Skin of body (tissue), 2 donors: ENCODE data around the gene KCNQ1OT1. TPM values are rescaled to one million over a fixed set of nuclear protein-coding genes. Genes with fewer than 3 reads are reported as not detected.

Source experiments
- DNase-seq: peaks from one replicate; lab custom pipeline; 2025; lab: John Stamatoyannopoulos, UW
- total RNA-seq: library from RNA; depleted of rRNA; stranded (reverse); fragments of >200 nt; gene quantifications from one replicate; pipeline ENCODE4 v1.2.3, GENCODE V29; 2014

The KCNQ1OT1 gene
- total RNA-seq, 1 donor from 2014 or later, result 12.0 TPM

- no peak for DNase-seq
Measured at GRCh38 chr11:2612884-2613571, 86.8 kb downstream of the KCNQ1OT1 start.

GRCh38 chr11:2609345-2609744, 90.4 kb downstream of the KCNQ1OT1 start:
- no peak for DNase-seq

DNA sequence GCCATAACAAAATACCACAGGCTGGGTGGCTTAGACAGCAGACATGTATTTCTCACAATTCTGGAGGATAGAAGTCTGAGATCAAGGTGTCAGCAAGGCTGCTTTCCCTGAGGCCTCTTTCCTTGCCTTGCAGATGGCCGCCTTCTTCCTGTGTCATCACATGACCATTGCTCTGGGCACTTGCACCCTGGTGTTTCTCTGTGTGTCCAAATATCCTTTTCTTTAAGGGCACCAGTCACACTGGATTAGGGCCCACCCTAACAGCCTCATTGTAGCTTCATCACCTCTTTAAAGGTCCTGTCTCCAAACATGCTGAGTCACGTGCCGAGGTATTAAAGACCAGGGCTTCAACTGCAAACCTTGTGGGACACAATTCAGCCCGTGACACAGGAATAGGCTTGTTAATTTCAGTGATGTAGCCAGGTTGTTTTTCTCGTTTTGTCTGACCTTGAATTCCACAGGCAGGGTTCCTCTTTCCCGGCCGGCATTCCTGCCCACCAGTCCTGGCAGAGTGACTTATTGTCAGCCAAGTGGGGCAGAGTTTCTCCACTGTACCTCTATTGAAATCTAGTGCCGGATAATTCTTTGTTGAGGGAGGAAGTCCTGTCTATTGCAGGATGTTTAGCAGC, 100.1 kb downstream of the KCNQ1OT1 start:
- DNase-seq, result no peak

GRCh38 chr11:2595204-2595603, 104.6 kb downstream of the KCNQ1OT1 start:
- no peak for DNase-seq

DNA sequence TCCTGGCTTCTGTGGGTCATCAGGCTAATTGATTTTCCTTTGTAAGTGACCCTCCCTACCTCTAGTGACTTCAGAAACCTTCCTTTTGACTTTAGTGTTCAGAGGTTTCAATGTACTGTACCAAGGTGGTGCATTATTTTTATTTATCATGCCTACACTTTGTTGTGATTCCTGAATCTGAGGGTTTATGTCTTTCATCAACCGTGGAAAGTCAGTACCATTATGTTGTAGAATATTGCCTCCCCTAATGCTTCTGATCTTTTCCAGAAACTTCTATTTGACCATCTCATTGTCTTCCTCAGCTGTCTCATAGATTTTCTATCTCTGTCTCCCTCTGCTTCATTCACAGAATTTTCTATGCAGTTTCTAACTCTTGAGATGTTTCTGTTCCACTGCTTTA, 105.5 kb downstream of the KCNQ1OT1 start:
- no peak for DNase-seq

DNA sequence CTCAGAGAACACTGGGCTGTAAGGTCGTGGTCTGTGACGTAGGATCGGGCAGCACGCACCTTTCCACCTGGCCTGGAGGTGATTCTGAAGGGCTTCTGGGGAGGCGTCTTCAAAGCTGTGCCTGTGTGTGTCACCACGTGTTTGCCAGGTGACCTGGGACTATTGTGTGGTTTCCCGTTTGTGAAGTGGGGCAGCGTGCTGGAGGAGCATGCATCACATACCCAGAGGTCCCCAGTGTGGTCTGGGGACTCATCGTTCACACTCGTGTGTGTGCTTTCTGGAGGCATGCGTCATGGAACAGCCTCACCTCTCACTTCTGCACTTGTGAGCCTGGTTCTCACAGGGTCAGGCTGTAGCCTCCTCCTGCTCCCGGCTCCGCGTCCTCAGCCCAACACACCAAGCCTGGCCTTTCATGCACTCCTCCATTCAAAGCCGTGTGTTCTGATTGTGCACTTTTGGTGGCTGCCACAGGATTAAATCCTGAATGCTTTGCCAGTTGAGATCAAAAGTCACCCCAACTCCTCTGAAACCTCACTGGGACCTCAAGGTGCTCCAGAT, 106.3 kb downstream of the KCNQ1OT1 start:
- DNase-seq, result no peak

- no peak for DNase-seq
Measured at GRCh38 chr11:2592559-2593392, 107.0 kb downstream of the KCNQ1OT1 start.

DNA sequence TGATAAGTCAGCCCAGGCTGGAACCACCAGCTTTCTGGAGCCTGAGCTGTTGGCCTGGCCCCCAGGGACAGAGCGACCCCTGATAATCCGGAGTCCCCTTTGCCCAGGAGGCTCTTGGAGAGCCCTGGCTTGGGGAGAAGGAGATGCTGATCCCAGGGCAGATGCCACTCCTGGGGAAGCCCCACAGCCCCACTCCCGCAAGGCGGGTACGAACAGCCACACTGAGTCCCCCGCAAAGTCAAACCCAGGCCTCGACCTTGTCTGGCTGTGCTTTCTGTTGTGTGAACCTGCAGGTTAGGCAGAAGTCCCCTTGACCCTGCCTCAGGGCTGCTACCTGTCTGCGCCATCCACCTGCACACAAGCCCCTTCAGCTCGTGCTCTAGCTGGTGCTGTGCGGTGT, 108.0 kb downstream of the KCNQ1OT1 start:
- DNase-seq, result no peak

GRCh38 chr11:2590965-2591754, 108.6 kb downstream of the KCNQ1OT1 start:
- DNase-seq, result no peak

DNA sequence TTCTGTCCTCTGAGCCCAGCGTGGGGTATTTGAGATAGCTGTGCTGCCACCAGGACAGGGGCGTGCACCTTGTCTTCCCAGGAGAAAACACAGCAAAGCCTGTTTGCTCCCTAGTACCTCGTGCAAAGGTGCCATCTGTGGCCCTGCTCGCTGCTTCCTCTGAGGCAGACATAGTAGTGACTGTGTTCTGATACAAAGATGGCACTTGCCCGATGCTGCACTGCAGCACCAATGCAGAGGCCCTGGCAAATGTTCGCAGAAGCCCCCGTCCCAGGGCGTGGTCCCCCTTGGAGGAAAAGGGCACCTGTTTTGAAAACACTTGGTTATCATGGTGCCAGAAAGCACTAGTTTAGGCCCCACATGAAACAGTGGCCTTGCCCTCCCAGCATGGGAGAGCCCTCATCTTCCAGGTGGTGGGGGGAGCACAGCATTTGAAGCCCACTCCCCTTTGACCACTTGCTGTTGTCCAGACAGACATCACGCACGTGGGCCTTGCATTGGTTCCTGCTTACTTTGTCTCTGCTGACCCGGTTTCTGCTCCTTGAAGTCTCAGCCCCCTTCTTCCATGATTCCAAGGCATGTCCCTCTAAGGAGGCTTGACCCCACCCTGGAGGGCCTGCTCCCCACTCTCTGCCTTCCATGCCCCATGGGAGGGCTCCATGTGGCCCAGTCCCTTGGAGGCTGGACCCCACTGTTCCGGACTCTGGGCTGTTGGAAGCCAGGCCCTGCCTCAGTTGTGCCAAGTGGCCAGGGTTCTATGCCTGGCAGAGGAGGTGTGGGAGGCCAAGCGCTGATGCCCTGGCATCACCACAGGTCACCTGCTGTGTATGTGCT, 109.4 kb downstream of the KCNQ1OT1 start:
- DNase-seq, result no peak

DNA sequence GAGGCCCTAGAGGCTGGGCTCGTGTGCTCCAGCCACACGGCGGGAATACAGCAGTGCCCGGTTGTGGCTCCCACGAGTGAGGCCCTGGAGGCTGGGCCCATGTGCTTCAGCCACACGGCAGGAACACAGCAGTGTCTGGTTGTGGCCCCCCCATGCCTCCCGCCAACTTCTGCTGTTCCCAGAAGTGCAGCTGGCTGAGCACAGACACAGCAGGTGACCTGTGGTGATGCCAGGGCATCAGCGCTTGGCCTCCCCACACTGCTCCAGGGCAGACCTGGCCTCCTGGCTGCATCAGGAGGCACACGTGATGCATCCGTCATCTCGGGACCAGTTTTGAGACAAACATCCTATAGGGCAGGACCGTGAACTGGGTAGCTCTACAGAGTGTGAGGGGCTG, 110.3 kb downstream of the KCNQ1OT1 start:
- no peak for DNase-seq

DNA sequence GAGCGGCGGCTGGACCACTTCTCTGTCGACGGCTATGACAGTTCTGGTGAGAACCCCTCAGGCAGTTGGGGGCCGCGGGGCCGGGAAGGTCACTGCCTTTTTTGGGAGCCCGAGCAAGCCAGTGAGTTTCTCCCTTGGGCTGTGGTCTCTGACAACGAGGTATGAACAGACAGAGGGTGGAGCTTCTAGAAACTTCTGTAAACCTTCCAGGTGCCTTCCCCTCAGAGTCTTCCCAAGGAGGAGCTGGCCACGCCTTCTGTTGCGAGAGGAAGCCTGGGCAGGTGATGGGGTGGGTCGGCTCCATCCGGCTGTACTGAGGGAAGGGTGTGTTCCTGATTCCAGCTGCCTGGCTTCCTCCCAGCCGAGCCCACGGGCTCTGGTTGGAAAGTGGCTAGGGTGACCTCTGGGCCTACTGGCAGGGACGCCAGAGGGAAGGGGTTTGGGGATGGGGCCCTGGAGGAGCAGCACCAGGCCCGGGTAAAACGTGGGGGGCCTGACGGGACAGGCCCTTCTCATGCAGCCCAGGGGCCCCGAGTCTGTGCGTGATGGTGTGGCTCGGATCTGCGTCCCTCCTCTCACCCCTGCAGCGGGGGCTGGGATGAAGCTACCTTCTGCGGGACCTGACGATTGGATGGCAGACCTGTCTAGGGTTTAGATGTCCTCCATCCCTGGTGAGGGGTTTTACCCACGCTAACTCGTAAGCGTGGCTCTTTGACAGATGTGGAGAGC, 110.8 kb downstream of the KCNQ1OT1 start:
- DNase-seq, result no peak

DNA sequence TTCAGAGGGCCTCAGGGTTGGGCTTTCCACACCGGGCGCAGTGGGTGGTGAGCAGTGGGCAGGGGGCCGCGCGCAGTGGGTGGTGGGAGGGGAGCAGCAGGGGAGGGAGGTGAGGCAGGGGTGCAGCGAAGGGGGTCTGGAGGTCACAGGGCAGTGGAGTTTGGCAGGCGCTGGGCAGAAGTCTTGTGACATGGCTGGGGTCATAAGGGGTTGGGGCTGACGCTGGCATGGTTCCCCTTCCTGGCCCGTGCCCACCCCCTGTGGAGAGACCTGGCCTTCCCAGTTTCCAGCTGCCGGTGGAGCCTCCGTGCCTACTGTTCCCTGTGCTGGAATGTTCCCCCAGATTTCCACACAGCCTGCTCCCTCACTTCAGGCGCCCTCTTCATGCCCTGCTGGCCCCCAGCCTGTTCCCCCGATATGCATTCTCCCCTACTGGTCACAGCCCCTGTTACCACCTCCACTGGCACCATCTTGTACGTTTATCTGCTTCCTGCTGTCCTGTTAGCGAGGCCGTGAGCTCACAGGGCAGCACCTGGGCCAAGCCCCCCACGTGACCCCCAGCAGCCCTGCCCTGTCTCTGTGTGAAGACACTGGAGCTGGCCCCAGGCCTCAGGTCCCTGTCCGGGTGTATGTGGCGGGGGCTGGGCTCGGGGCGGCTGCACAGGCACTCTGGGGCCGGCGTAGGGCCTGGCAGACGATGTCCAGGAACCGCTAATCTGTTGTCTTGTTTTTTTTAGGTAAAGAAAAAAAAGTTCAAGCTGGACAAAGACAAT, 111.6 kb downstream of the KCNQ1OT1 start:
- no peak for DNase-seq

- DNase-seq, result no peak
Measured at GRCh38 chr11:2587132-2587930, 112.5 kb downstream of the KCNQ1OT1 start.

GRCh38 chr11:2586793-2587131, 113.0 kb downstream of the KCNQ1OT1 start:
- DNase-seq, result no peak

DNA sequence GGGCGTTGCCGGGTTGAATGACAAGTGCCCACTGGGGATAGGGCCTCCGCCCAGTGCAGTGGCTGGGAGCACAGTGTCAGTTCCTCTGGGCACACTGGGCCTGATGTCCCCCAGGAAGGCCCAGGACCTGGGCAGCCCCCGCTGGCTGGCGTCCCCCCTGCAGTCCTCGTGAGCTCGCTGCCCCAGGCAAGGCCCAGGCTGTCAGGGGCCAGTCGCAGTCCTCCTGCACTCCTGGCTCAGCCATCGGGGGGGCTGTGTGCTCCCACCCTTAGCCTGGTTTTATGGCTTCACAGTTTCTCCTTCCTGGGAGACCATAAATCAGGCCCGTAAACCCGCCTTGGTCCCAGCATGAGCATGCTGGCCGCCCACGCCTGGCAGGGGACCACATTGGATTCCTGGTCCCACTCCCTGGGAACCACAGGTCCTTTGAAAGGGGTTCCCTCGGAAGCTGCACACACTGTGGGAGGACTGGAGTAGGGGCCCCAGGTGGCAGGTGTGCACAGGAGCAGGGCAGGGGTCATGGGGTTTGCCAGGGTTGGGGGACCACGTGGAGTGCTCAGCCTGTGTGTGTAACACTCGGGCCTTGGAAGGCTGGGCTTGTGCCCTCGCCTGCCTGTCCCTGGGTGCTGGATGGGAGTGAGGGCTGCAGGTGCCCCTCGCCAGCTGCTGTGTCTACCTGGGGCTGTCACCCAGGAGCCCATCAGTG, 113.6 kb downstream of the KCNQ1OT1 start:
- no peak for DNase-seq

- no peak for DNase-seq
Measured at GRCh38 chr11:2585566-2586086, 114.2 kb downstream of the KCNQ1OT1 start.
